ENCODE data around the gene MBNL2. TPM values are rescaled to one million over a fixed set of nuclear protein-coding genes. Genes with fewer than 3 reads are reported as not detected.

Gene MBNL2
- total RNA-seq, 1 experiment from 2014 or later, result 17.8 TPM

- H3K9me3 ChIP-seq (ENCODE audit: low read length), result no peaks in the 10 kb centered on the region
- intact Hi-C loops (cut with micrococcal nuclease), result loop anchor here (5.0 kb wide), 1 partner anchor 43 kb away; no protein-coding TSS in a partner anchor
- ATAC-seq (no peak), DNase-seq (no peak)
- H3K27ac ChIP-seq (ENCODE audit: low read length), result no peak overlapping the region
- TF ChIP-seq CTCF (conservative IDR thresholded peaks at IDR 0.05; ENCODE audit: low read depth, low read length) (no peak), EZH2 (IDR thresholded peaks at IDR 0.05; ENCODE audit: low read length, unreplicated experiment) (no peak), EZH2phosphoT487 (IDR thresholded peaks at IDR 0.05; ENCODE audit: borderline replicate concordance, low read length) (no peak)
- no peak overlapping the region for H3K4me3 ChIP-seq (ENCODE audit: low read length)
- H3K4me2 ChIP-seq (ENCODE audit: low read length), result no peak overlapping the region
- H3F3A ChIP-seq (ENCODE audit: low read length, unreplicated experiment), result peaks cover 14% of the 10 kb centered on the region
- no peaks in the 10 kb centered on the region for H3K36me3 ChIP-seq (ENCODE audit: low read depth, low read length)
- no peaks in the 10 kb centered on the region for H3K9me2 ChIP-seq (replicated peaks; ENCODE audit: low read length)
- H4K20me1 ChIP-seq (ENCODE audit: low read length), result no peaks in the 10 kb centered on the region
- H3K79me2 ChIP-seq (ENCODE audit: low read length), result no peaks in the 10 kb centered on the region
- ChIA-PET CTCF (no interaction called here), POLR2A (ENCODE audit: unreplicated experiment) (interaction anchor here (0.6 kb wide), 1 partner anchor 77 kb away, joined by 3 read pairs; no protein-coding TSS in a partner anchor)
- H2AFZ ChIP-seq (ENCODE audit: low read length), result no peak overlapping the region
- peaks cover 28% of the 10 kb centered on the region for H3K4me1 ChIP-seq (ENCODE audit: insufficient read depth, low read length)
- no TSS peak for BruUV-seq (replicated peaks)
- H3K27me3 ChIP-seq (ENCODE audit: low read length), result no peaks in the 10 kb centered on the region
- H3K9ac ChIP-seq (ENCODE audit: low read length), result no peak overlapping the region
Measured at GRCh38 chr13:97298816-97299215, 76.7 kb downstream of the MBNL2 start.

GRCh38 chr13:97300871-97301270 lies 78.7 kb downstream of the MBNL2 start:
- H2AFZ ChIP-seq (ENCODE audit: low read length), result no peak overlapping the region
- no peak overlapping the region for H3K27ac ChIP-seq (ENCODE audit: low read length)
- H3K79me2 ChIP-seq (ENCODE audit: low read length), result no peaks in the 10 kb centered on the region
- no peak overlapping the region for H3K4me2 ChIP-seq (ENCODE audit: low read length)
- no peaks in the 10 kb centered on the region for H3K9me3 ChIP-seq (ENCODE audit: low read length)
- POLR2A ChIA-PET (ENCODE audit: unreplicated experiment), result no interaction called here
- no peaks in the 10 kb centered on the region for H3K9me2 ChIP-seq (replicated peaks; ENCODE audit: low read length)
- TF ChIP-seq CTCF (conservative IDR thresholded peaks at IDR 0.05; ENCODE audit: low read depth, low read length) (no peak), EZH2 (IDR thresholded peaks at IDR 0.05; ENCODE audit: low read length, unreplicated experiment) (no peak), EZH2phosphoT487 (IDR thresholded peaks at IDR 0.05; ENCODE audit: borderline replicate concordance, low read length) (no peak)
- no TSS peak for BruUV-seq (replicated peaks)
- no peaks in the 10 kb centered on the region for H4K20me1 ChIP-seq (ENCODE audit: low read length)
- CTCF ChIA-PET, result no interaction called here
- peaks cover 13% of the 10 kb centered on the region for H3K4me1 ChIP-seq (ENCODE audit: insufficient read depth, low read length)
- no peak overlapping the region for H3K4me3 ChIP-seq (ENCODE audit: low read length)
- intact Hi-C loops (cut with micrococcal nuclease), result no loop called here
- H3F3A ChIP-seq (ENCODE audit: low read length, unreplicated experiment), result peaks cover 6% of the 10 kb centered on the region
- no peak overlapping the region for H3K9ac ChIP-seq (ENCODE audit: low read length)
- no peaks in the 10 kb centered on the region for H3K27me3 ChIP-seq (ENCODE audit: low read length)
- no peak for DNase-seq
- ATAC-seq, result no peak
- H3K36me3 ChIP-seq (ENCODE audit: low read depth, low read length), result no peaks in the 10 kb centered on the region

GRCh38 chr13:97301382-97302095 lies 79.4 kb downstream of the MBNL2 start:
- CTCF ChIA-PET, result no interaction called here
- DNase-seq, result no peak
- intact Hi-C loops (cut with micrococcal nuclease), result no loop called here
- no peak for ATAC-seq
- Histone ChIP-seq H4K20me1 (ENCODE audit: low read length) (no peaks in the 10 kb centered on the region), H3K27me3 (ENCODE audit: low read length) (no peaks in the 10 kb centered on the region), H3K4me2 (ENCODE audit: low read length) (no peak overlapping the region), H3F3A (ENCODE audit: low read length, unreplicated experiment) (peaks cover 1% of the 10 kb centered on the region), H2AFZ (ENCODE audit: low read length) (no peak overlapping the region), H3K9ac (ENCODE audit: low read length) (no peak overlapping the region), H3K4me3 (ENCODE audit: low read length) (no peak overlapping the region), H3K36me3 (ENCODE audit: low read depth, low read length) (no peaks in the 10 kb centered on the region), H3K79me2 (ENCODE audit: low read length) (no peaks in the 10 kb centered on the region), H3K9me3 (ENCODE audit: low read length) (no peaks in the 10 kb centered on the region), H3K4me1 (ENCODE audit: insufficient read depth, low read length) (peaks cover 7% of the 10 kb centered on the region), H3K9me2 (replicated peaks; ENCODE audit: low read length) (no peaks in the 10 kb centered on the region), H3K27ac (ENCODE audit: low read length) (no peak overlapping the region)
- no TSS peak for BruUV-seq (replicated peaks)
- POLR2A ChIA-PET (ENCODE audit: unreplicated experiment), result no interaction called here
- TF ChIP-seq CTCF (conservative IDR thresholded peaks at IDR 0.05; ENCODE audit: low read depth, low read length) (no peak), EZH2 (IDR thresholded peaks at IDR 0.05; ENCODE audit: low read length, unreplicated experiment) (no peak), EZH2phosphoT487 (IDR thresholded peaks at IDR 0.05; ENCODE audit: borderline replicate concordance, low read length) (no peak)

All from PC-3 (cell line).